ENCODE measurements around the gene DPYD.

DPYD gene

GRCh38 chr1:97061604-97062003 lies 859.2 kb downstream of the DPYD start:
- no peaks in the 10 kb centered on the region for H3K79me2 ChIP-seq (ENCODE audit: insufficient read depth, low read length)
- no peaks in the 10 kb centered on the region for H4K20me1 ChIP-seq (ENCODE audit: insufficient read depth, low read length, poor library complexity, severe bottlenecking)
- no peaks in the 10 kb centered on the region for H3K4me1 ChIP-seq (ENCODE audit: insufficient read depth, low read length, poor library complexity, severe bottlenecking)
- TF ChIP-seq EZH2phosphoT487 (IDR thresholded peaks at IDR 0.05; ENCODE audit: borderline replicate concordance): no peak
- TF ChIP-seq, protein P1, sequence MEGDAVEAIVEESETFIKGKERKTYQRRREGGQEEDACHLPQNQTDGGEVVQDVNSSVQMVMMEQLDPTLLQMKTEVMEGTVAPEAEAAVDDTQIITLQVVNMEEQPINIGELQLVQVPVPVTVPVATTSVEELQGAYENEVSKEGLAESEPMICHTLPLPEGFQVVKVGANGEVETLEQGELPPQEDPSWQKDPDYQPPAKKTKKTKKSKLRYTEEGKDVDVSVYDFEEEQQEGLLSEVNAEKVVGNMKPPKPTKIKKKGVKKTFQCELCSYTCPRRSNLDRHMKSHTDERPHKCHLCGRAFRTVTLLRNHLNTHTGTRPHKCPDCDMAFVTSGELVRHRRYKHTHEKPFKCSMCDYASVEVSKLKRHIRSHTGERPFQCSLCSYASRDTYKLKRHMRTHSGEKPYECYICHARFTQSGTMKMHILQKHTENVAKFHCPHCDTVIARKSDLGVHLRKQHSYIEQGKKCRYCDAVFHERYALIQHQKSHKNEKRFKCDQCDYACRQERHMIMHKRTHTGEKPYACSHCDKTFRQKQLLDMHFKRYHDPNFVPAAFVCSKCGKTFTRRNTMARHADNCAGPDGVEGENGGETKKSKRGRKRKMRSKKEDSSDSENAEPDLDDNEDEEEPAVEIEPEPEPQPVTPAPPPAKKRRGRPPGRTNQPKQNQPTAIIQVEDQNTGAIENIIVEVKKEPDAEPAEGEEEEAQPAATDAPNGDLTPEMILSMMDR (conservative IDR thresholded peaks at IDR 0.05; ENCODE audit: low read length): no peak
- no peaks in the 10 kb centered on the region for H3K36me3 ChIP-seq (ENCODE audit: insufficient read depth, low read length)
- H3K4me3 ChIP-seq (ENCODE audit: low read length, poor library complexity, severe bottlenecking): no peak overlapping the region
- no peaks in the 10 kb centered on the region for H3K9me2 ChIP-seq (replicated peaks; ENCODE audit: low read depth, low read length)
- H3K4me2 ChIP-seq (ENCODE audit: low read depth, low read length, poor library complexity, severe bottlenecking): no peak overlapping the region
- no peak overlapping the region for H2AFZ ChIP-seq (ENCODE audit: low read length)
- H3K27me3 ChIP-seq (ENCODE audit: insufficient read depth, low read length, poor library complexity, severe bottlenecking): no peaks in the 10 kb centered on the region
- H3K9ac ChIP-seq (ENCODE audit: low read depth, low read length, poor library complexity, severe bottlenecking): no peak overlapping the region
- no peaks in the 10 kb centered on the region for H3F3A ChIP-seq (ENCODE audit: low read depth)
- peaks cover 4% of the 10 kb centered on the region; the same call in 1 of the 2 replicates for H3K9me3 ChIP-seq (ENCODE audit: insufficient read depth, low read depth, low read length)

DNA sequence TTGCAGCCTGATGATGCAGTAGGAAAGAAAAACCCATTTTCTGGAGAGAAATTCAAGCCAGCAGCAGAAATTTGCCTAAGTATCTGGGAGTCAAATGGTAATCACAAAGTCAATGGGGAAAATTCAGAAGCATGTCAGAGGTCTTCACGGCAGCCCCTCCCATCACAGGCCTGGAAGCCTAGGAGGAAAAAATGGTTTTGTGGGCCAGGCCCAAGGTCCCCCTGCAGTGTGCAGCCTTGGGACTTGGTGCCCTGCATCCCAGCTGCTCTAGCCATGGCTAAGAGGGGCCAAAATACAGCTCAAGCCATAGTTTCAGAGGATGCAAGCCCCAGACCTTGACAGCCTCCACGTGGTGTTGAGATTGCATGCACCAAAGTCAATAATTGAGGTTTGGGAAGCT lies 864.4 kb downstream of the DPYD start:
- no peaks in the 10 kb centered on the region for H3K79me2 ChIP-seq (ENCODE audit: insufficient read depth, low read length)
- no peak overlapping the region for H2AFZ ChIP-seq (ENCODE audit: low read length)
- H4K20me1 ChIP-seq (ENCODE audit: insufficient read depth, low read length, poor library complexity, severe bottlenecking): no peaks in the 10 kb centered on the region
- H3K9ac ChIP-seq (ENCODE audit: low read depth, low read length, poor library complexity, severe bottlenecking): no peak overlapping the region
- H3K4me3 ChIP-seq (ENCODE audit: low read length, poor library complexity, severe bottlenecking): no peak overlapping the region
- H3K4me2 ChIP-seq (ENCODE audit: low read depth, low read length, poor library complexity, severe bottlenecking): no peak overlapping the region
- no peak for TF ChIP-seq EZH2phosphoT487 (IDR thresholded peaks at IDR 0.05; ENCODE audit: borderline replicate concordance)
- TF ChIP-seq, protein P1 (conservative IDR thresholded peaks at IDR 0.05; ENCODE audit: low read length): no peak
- H3K9me3 ChIP-seq (ENCODE audit: insufficient read depth, low read depth, low read length): peaks cover 16% of the 10 kb centered on the region; the same call in 1 of the 2 replicates
- H3K9me2 ChIP-seq (replicated peaks; ENCODE audit: low read depth, low read length): no peaks in the 10 kb centered on the region
- no peaks in the 10 kb centered on the region for H3K36me3 ChIP-seq (ENCODE audit: insufficient read depth, low read length)
- H3K4me1 ChIP-seq (ENCODE audit: insufficient read depth, low read length, poor library complexity, severe bottlenecking): no peaks in the 10 kb centered on the region
- H3F3A ChIP-seq (ENCODE audit: low read depth): no peaks in the 10 kb centered on the region
- H3K27me3 ChIP-seq (ENCODE audit: insufficient read depth, low read length, poor library complexity, severe bottlenecking): no peaks in the 10 kb centered on the region

DNA sequence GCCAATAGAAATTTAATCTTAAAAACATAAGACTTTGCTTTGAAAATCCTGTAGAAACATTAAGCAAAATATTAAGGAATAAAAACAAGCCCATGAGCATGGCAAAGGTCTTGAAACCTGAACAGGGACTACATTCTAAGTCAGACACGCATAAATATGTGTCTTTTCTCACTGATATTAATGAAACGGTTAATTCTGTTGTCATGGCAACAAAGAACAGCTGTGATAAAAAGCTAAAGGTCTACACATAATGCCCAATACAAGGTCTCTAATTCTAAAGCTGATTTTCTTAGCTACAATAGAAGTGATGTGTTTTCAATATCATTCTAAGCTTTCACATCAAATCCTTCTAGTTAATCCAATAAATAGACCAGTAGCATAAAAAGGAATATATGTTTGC lies 867.6 kb downstream of the DPYD start:
- Histone ChIP-seq H3K27me3 (ENCODE audit: insufficient read depth, low read length, poor library complexity, severe bottlenecking) (no peaks in the 10 kb centered on the region), H3K4me1 (ENCODE audit: insufficient read depth, low read length, poor library complexity, severe bottlenecking) (no peaks in the 10 kb centered on the region)

More for the DNA sequence above, 867.6 kb downstream of the DPYD start:
- Histone ChIP-seq H3K9me2 (replicated peaks; ENCODE audit: low read depth, low read length) (no peaks in the 10 kb centered on the region), H3K9ac (ENCODE audit: low read depth, low read length, poor library complexity, severe bottlenecking) (no peak overlapping the region), H3K36me3 (ENCODE audit: insufficient read depth, low read length) (no peaks in the 10 kb centered on the region), H3K9me3 (ENCODE audit: insufficient read depth, low read depth, low read length) (peaks cover 16% of the 10 kb centered on the region; the same call in 1 of the 2 replicates), H3K79me2 (ENCODE audit: insufficient read depth, low read length) (no peaks in the 10 kb centered on the region), H4K20me1 (ENCODE audit: insufficient read depth, low read length, poor library complexity, severe bottlenecking) (no peaks in the 10 kb centered on the region), H3K4me2 (ENCODE audit: low read depth, low read length, poor library complexity, severe bottlenecking) (no peak overlapping the region), H2AFZ (ENCODE audit: low read length) (no peak overlapping the region), H3F3A (ENCODE audit: low read depth) (no peaks in the 10 kb centered on the region), H3K4me3 (ENCODE audit: low read length, poor library complexity, severe bottlenecking) (no peak overlapping the region)
- no peak for TF ChIP-seq EZH2phosphoT487 (IDR thresholded peaks at IDR 0.05; ENCODE audit: borderline replicate concordance)
- TF ChIP-seq, protein P1 (conservative IDR thresholded peaks at IDR 0.05; ENCODE audit: low read length): no peak

All from Loucy (cell line).